ENCODE results near the gene LRRC27.

- no peak for TF ChIP-seq POLR2AphosphoS5 (IDR thresholded peaks at IDR 0.05)
- no peak for TF ChIP-seq CTCF (IDR thresholded peaks at IDR 0.05)
- TF ChIP-seq EP300 (IDR thresholded peaks at IDR 0.05): no peak
Observed at GRCh38 chr10:132404911-132405462, 73.0 kb downstream of the LRRC27 start.
